ENCODE results near the gene SECISBP2.

DNA sequence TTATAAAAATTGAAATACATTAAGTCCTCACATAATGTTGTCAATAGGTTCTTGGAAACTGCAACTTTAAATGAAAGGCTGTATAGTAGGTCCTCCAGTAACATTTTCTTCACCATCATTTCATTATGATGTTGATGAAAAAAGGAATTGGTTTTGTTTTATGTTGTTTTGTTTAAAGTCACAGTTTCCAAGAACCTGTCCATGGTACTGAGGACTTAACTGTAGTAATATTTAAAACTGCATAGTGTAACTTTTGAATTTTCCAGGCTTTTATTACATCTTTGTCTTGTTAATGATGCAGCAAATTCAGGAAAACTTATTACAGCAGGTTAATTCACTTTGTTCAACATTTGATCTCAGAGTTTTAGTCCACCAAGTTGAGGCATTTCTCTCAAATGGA is 11.6 kb downstream of the SECISBP2 start:
- TF ChIP-seq, protein P1, sequence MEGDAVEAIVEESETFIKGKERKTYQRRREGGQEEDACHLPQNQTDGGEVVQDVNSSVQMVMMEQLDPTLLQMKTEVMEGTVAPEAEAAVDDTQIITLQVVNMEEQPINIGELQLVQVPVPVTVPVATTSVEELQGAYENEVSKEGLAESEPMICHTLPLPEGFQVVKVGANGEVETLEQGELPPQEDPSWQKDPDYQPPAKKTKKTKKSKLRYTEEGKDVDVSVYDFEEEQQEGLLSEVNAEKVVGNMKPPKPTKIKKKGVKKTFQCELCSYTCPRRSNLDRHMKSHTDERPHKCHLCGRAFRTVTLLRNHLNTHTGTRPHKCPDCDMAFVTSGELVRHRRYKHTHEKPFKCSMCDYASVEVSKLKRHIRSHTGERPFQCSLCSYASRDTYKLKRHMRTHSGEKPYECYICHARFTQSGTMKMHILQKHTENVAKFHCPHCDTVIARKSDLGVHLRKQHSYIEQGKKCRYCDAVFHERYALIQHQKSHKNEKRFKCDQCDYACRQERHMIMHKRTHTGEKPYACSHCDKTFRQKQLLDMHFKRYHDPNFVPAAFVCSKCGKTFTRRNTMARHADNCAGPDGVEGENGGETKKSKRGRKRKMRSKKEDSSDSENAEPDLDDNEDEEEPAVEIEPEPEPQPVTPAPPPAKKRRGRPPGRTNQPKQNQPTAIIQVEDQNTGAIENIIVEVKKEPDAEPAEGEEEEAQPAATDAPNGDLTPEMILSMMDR (IDR thresholded peaks at IDR 0.05), result no peak
- no peak for TF ChIP-seq POLR2A (IDR thresholded peaks at IDR 0.05)

Measured in breast epithelium (tissue), 3 donors.